ENCODE data around the gene AGBL1.

DNA sequence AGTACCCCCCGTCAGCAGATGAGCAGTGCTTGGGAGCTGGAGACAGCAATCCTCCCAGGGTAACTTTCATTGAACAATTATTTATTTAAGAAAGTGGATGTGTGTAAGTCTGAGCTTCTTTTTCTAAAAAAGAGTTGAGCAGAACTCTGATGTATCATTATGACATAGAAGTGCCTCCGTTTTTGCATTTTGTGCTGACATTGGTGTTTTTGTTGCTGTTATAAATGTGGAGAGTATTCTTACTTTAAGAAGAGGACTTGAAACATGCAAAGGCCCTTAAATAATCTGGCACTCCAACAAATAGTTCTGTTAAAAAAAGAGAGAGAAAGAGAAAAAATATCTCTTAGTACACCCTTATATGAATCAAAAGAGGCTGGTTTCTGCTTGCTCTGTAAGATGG, 217.1 kb downstream of the AGBL1 start:
- no peak for TF ChIP-seq EZH2 (IDR thresholded peaks at IDR 0.05; ENCODE audit: borderline replicate concordance, low read depth, low read length, poor library complexity, severe bottlenecking)
- TF ChIP-seq, protein P1, sequence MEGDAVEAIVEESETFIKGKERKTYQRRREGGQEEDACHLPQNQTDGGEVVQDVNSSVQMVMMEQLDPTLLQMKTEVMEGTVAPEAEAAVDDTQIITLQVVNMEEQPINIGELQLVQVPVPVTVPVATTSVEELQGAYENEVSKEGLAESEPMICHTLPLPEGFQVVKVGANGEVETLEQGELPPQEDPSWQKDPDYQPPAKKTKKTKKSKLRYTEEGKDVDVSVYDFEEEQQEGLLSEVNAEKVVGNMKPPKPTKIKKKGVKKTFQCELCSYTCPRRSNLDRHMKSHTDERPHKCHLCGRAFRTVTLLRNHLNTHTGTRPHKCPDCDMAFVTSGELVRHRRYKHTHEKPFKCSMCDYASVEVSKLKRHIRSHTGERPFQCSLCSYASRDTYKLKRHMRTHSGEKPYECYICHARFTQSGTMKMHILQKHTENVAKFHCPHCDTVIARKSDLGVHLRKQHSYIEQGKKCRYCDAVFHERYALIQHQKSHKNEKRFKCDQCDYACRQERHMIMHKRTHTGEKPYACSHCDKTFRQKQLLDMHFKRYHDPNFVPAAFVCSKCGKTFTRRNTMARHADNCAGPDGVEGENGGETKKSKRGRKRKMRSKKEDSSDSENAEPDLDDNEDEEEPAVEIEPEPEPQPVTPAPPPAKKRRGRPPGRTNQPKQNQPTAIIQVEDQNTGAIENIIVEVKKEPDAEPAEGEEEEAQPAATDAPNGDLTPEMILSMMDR (conservative IDR thresholded peaks at IDR 0.05; ENCODE audit: low read depth, low read length) = no peak
